Measurements from ENCODE around the gene LLCFC1. TPM values are rescaled to one million over a fixed set of nuclear protein-coding genes. Genes with fewer than 3 reads are reported as not detected.

The LLCFC1 gene
- total and polyA plus RNA-seq, 2 experiments from 2014 or later, result not detected

- no peak for TF ChIP-seq CTCF (IDR thresholded peaks at IDR 0.05; ENCODE audit: low read depth, low read length)
- H3K27me3 ChIP-seq, result no peaks in the 10 kb centered on the region
- H3K4me3 ChIP-seq, result no peak overlapping the region
- no peaks in the 10 kb centered on the region for H3K9me3 ChIP-seq (ENCODE audit: low read depth)
- DNase-seq (ENCODE audit: low read depth in 1 of 2, low spot score in 1 of 2), result no peak
- no peaks in the 10 kb centered on the region for H3K36me3 ChIP-seq
- H3K4me1 ChIP-seq (ENCODE audit: low read depth), result no peaks in the 10 kb centered on the region
- no peak overlapping the region for H3K27ac ChIP-seq
Measured at GRCh38 chr7:142918901-142919300, 20.4 kb upstream of the LLCFC1 start.

- no peaks in the 10 kb centered on the region for H3K27me3 ChIP-seq
- no peak for DNase-seq (ENCODE audit: low read depth in 1 of 2, low spot score in 1 of 2)
- no peak for TF ChIP-seq CTCF (IDR thresholded peaks at IDR 0.05; ENCODE audit: low read depth, low read length)
- no peak overlapping the region for H3K27ac ChIP-seq
- no peaks in the 10 kb centered on the region for H3K36me3 ChIP-seq
- no peak overlapping the region for H3K4me3 ChIP-seq
- no peaks in the 10 kb centered on the region for H3K9me3 ChIP-seq (ENCODE audit: low read depth)
- H3K4me1 ChIP-seq (ENCODE audit: low read depth), result no peaks in the 10 kb centered on the region
Measured at GRCh38 chr7:142919656-142920055, 19.6 kb upstream of the LLCFC1 start.

DNA sequence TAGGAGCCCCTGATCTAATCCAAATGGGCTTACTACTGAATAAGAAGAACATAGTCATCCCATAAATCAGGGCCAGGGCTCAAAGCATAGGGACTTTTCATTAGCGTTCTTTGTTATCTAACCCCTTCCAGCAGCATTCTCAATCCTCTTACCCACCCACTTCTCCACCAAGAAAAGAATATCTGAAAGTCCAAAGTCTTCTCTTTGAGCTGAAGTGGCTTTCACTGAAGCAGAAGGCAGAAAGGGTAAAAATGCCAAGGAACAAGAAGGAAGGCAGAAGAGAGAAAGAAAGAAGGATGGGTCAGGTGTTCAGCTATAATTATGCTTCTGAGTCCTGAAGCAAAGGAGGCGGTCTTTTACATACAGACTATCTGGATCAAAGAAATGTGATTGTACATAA lies 15.9 kb upstream of the LLCFC1 start:
- Histone ChIP-seq H3K27me3 (no peaks in the 10 kb centered on the region), H3K4me1 (ENCODE audit: low read depth) (no peaks in the 10 kb centered on the region), H3K36me3 (no peaks in the 10 kb centered on the region), H3K4me3 (no peak overlapping the region), H3K27ac (no peak overlapping the region), H3K9me3 (ENCODE audit: low read depth) (no peaks in the 10 kb centered on the region)
- no peak for DNase-seq (ENCODE audit: low read depth in 1 of 2, low spot score in 1 of 2)
- TF ChIP-seq CTCF (IDR thresholded peaks at IDR 0.05; ENCODE audit: low read depth, low read length), result no peak

DNA sequence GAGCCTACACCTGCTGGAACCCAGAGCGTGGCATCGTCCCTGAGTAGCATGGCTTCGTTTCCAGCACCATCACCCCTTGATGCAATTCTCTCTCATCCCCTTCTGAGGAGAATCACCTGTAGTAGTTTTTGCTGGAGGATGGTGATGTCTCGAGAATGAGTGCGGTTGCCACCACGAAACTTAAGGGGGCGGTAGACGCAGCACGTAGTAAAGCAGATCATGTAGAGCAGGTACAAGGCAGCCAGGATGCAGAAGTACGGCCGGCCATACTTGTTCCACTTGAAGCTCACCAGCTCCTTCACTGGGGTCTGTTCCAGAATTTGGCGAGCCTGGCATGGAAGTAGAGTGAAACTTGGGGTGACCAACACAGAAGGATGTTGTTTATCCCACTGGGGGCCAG lies 13.9 kb upstream of the LLCFC1 start:
- no peak for TF ChIP-seq CTCF (IDR thresholded peaks at IDR 0.05; ENCODE audit: low read depth, low read length)
- H3K4me3 ChIP-seq, result no peak overlapping the region
- H3K27me3 ChIP-seq, result no peaks in the 10 kb centered on the region
- H3K27ac ChIP-seq, result no peak overlapping the region
- H3K36me3 ChIP-seq, result no peaks in the 10 kb centered on the region
- no peaks in the 10 kb centered on the region for H3K4me1 ChIP-seq (ENCODE audit: low read depth)
- no peak for DNase-seq (ENCODE audit: low read depth in 1 of 2, low spot score in 1 of 2)
- H3K9me3 ChIP-seq (ENCODE audit: low read depth), result no peaks in the 10 kb centered on the region

- H3K27me3 ChIP-seq, result no peaks in the 10 kb centered on the region
- TF ChIP-seq CTCF (IDR thresholded peaks at IDR 0.05; ENCODE audit: low read depth, low read length), result no peak
- no peaks in the 10 kb centered on the region for H3K4me1 ChIP-seq (ENCODE audit: low read depth)
- no peak overlapping the region for H3K4me3 ChIP-seq
- H3K9me3 ChIP-seq (ENCODE audit: low read depth), result no peaks in the 10 kb centered on the region
- no peak for DNase-seq (ENCODE audit: low read depth in 1 of 2, low spot score in 1 of 2)
- H3K36me3 ChIP-seq, result no peaks in the 10 kb centered on the region
- H3K27ac ChIP-seq, result no peak overlapping the region
Measured at GRCh38 chr7:142927085-142927745, 12.1 kb upstream of the LLCFC1 start.
